Cardiac muscle cell (in vitro differentiated cells and primary cell): ENCODE measurements around the gene ZDHHC6. TPM values are rescaled to one million over a fixed set of nuclear protein-coding genes. Genes with fewer than 3 reads are reported as not detected.

Experiments used
- DNase-seq, 2 donors: peaks; one replicate each; pipeline versions ENCODE4 v3.0.0 to v3.0.0-alpha.2; 2010 to 2017; ENCODE audit warnings: low read depth in 1 of 2, low spot score in 1 of 2
- H3K27ac ChIP-seq: fragments of 200-600 bp; sonication (generic); 2 replicates; pipeline ENCODE4 v1.5.1; 2016
- H3K27me3 ChIP-seq: fragments of 200-600 bp; sonication (generic); 2 replicates; pipeline ENCODE4 v1.6.0; 2016; ENCODE audit warnings: control low read depth
- H3K36me3 ChIP-seq: fragments of 200-600 bp; sonication (generic); 2 replicates; pipeline ENCODE4 v1.5.1; 2016; ENCODE audit warnings: control low read depth
- H3K4me1 ChIP-seq: fragments of 200-600 bp; sonication (generic); 2 replicates; pipeline ENCODE4 v1.8.1; 2017; ENCODE audit warnings: low read depth, mild to moderate bottlenecking, mixed run types
- H3K4me3 ChIP-seq: fragments of 200-600 bp; sonication (generic); 2 replicates; pipeline ENCODE4 v1.5.1; 2016; ENCODE audit warnings: mild to moderate bottlenecking
- H3K9me3 ChIP-seq: fragments of 200-600 bp; sonication (generic); 2 replicates; pipeline ENCODE4 v1.5.1; 2017; ENCODE audit warnings: low read depth, mild to moderate bottlenecking, control low read depth
- polyA plus RNA-seq: library from polyadenylated mRNA; unstranded; fragments of >200 nt; fragmentation: Nextera tagmentation; extraction: Ambion mirVana; gene quantifications from 2 replicates; pipeline ENCODE4 v1.2.1, GENCODE V29; 2016
- total RNA-seq: library from RNA; depleted of rRNA; stranded (reverse); fragments of >200 nt; gene quantifications from 2 replicates; pipeline ENCODE4 v1.2.3, GENCODE V29; 2016
- TF ChIP-seq, protein P1 (sequence below): IDR thresholded peaks from 2 replicates; pipeline ENCODE4 v1.5.1; 2012; ENCODE audit warnings: low read depth, mild to moderate bottlenecking, low read length

The ZDHHC6 gene, protein sequence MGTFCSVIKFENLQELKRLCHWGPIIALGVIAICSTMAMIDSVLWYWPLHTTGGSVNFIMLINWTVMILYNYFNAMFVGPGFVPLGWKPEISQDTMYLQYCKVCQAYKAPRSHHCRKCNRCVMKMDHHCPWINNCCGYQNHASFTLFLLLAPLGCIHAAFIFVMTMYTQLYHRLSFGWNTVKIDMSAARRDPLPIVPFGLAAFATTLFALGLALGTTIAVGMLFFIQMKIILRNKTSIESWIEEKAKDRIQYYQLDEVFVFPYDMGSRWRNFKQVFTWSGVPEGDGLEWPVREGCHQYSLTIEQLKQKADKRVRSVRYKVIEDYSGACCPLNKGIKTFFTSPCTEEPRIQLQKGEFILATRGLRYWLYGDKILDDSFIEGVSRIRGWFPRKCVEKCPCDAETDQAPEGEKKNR
- total RNA-seq, result 12.1 and 21.0 TPM in 2 replicates
- 26.1 and 37.4 TPM in 2 replicates for polyA plus RNA-seq

- Histone ChIP-seq H3K9me3 (no peaks in the 10 kb centered on the region), H3K27me3 (no peaks in the 10 kb centered on the region), H3K4me3 (peak within 1 kb of the TSS; percentile 82), H3K27ac (peak within 1 kb of the TSS; percentile 99), H3K4me1 (peaks cover 9% of the 10 kb centered on the region), H3K36me3 (peaks cover 20% of the 10 kb centered on the region)
- TF ChIP-seq, protein P1, sequence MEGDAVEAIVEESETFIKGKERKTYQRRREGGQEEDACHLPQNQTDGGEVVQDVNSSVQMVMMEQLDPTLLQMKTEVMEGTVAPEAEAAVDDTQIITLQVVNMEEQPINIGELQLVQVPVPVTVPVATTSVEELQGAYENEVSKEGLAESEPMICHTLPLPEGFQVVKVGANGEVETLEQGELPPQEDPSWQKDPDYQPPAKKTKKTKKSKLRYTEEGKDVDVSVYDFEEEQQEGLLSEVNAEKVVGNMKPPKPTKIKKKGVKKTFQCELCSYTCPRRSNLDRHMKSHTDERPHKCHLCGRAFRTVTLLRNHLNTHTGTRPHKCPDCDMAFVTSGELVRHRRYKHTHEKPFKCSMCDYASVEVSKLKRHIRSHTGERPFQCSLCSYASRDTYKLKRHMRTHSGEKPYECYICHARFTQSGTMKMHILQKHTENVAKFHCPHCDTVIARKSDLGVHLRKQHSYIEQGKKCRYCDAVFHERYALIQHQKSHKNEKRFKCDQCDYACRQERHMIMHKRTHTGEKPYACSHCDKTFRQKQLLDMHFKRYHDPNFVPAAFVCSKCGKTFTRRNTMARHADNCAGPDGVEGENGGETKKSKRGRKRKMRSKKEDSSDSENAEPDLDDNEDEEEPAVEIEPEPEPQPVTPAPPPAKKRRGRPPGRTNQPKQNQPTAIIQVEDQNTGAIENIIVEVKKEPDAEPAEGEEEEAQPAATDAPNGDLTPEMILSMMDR, result peak; percentile 45
- peak; percentile 88 to 89 for DNase-seq
Measured at GRCh38 chr10:112446855-112447619, at the start of gene ZDHHC6, which contains the start of gene VTI1A. Gene ZDHHC6, minus strand, starts transcription at chr10:112446914. Its CDS starts 1,478 bp downstream, at chr10:112445436. Gene VTI1A, plus strand, starts transcription at chr10:112447215. Its CDS starts 159 bp downstream, at chr10:112447374.

DNA sequence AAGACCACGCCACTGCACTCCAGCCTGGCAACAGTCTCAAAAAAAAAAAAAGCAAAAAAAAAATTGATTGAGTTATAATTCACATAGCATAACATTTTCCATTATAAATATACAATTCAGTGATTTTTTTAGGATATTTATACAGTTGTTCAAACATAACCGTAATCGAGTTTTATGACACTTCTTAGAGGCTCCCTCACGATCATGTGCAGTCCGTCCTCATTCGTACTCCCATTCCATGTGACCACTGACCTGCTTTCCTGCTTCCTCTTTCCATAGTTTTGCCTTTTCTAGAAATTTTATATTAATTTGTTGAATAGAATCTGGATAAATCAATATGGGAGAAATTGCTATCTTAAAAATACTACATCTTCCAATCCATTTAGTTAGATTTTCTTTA, 46.0 kb upstream of the ZDHHC6 start:
- H3K36me3 ChIP-seq, result no peaks in the 10 kb centered on the region
- H3K4me3 ChIP-seq, result no peak overlapping the region
- no peak overlapping the region for H3K27ac ChIP-seq
- H3K27me3 ChIP-seq, result no peaks in the 10 kb centered on the region
- H3K9me3 ChIP-seq, result no peaks in the 10 kb centered on the region
- peaks cover 24% of the 10 kb centered on the region for H3K4me1 ChIP-seq
- DNase-seq, result no peak
- TF ChIP-seq, protein P1, result no peak

DNA sequence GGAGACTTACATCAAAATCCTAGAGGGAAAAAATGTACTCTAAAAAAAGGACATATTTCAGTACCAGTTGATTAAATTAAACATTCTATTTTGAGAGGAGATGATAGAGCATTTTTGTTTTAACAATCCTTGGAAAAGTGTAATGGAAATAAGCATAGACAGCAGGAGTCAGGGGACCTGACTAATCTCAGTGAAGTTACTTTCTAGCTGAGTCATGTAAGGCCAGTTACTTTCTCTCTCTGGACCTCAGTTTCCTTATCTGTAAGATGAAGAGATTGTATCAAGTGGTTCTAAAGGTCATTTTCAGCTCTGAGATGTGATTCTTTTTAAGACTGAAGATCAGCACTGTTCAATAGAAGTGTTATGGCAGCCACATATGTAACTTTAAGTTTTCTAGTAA, 44.4 kb upstream of the ZDHHC6 start:
- H3K27me3 ChIP-seq, result no peaks in the 10 kb centered on the region
- H3K4me3 ChIP-seq, result no peak overlapping the region
- no peaks in the 10 kb centered on the region for H3K9me3 ChIP-seq
- peak overlapping the region; percentile 32 for H3K27ac ChIP-seq
- TF ChIP-seq, protein P1, result no peak
- H3K36me3 ChIP-seq, result no peaks in the 10 kb centered on the region
- H3K4me1 ChIP-seq, result peaks cover 24% of the 10 kb centered on the region
- DNase-seq, result peak in 1 of 2 donors; percentile 18

GRCh38 chr10:112490545-112490944, 43.8 kb upstream of the ZDHHC6 start:
- no peaks in the 10 kb centered on the region for H3K27me3 ChIP-seq
- TF ChIP-seq, protein P1, result no peak
- peaks cover 24% of the 10 kb centered on the region for H3K4me1 ChIP-seq
- H3K4me3 ChIP-seq, result no peak overlapping the region
- peak; percentile 38 to 51 for DNase-seq
- H3K27ac ChIP-seq, result peak overlapping the region; percentile 32
- no peaks in the 10 kb centered on the region for H3K9me3 ChIP-seq
- H3K36me3 ChIP-seq, result no peaks in the 10 kb centered on the region

DNA sequence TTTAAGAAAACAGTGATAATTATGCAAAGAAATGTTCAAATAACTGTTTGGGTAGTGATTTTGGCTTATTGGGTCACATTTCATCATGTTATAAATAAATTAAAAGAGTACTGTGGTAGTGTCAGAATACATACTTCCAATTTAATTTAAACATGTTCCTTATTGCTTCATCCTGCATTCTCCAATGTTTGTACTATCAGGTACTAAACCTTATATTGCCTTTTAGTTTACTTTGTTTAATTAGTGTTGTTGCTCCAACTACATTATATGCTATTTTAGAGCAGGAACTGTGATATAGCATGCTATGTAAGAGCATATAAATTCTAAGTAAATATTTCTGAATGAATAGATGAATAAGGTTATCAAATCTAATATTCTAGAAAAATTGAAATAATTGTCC, 41.2 kb upstream of the ZDHHC6 start:
- Histone ChIP-seq H3K27me3 (no peaks in the 10 kb centered on the region), H3K4me1 (peaks cover 24% of the 10 kb centered on the region), H3K36me3 (no peaks in the 10 kb centered on the region), H3K9me3 (no peaks in the 10 kb centered on the region), H3K4me3 (no peak overlapping the region), H3K27ac (no peak overlapping the region)
- no peak for DNase-seq
- TF ChIP-seq, protein P1, result no peak
